Measurements from ENCODE around the gene IFNA1.
A peak's percentile ranks its signal among the peaks of the same experiment; 100 is the strongest.

The IFNA1 gene

GRCh38 chr9:21413624-21414023, 26.6 kb upstream of the IFNA1 start:
- no peak overlapping the region for H3K4me3 ChIP-seq (ENCODE audit: low read depth, low read length)
- no peak for DNase-seq
- H3K4me1 ChIP-seq: no peaks in the 10 kb centered on the region
- no peaks in the 10 kb centered on the region for H3K27me3 ChIP-seq
- H3K9me3 ChIP-seq: no peaks in the 10 kb centered on the region
- no peaks in the 10 kb centered on the region for H3K36me3 ChIP-seq
- peak; percentile 37 for TF ChIP-seq CTCF (IDR thresholded peaks at IDR 0.05; ENCODE audit: low read depth, low read length)

GRCh38 chr9:21414220-21414940, 25.9 kb upstream of the IFNA1 start:
- Histone ChIP-seq H3K9me3 (no peaks in the 10 kb centered on the region), H3K27me3 (no peaks in the 10 kb centered on the region), H3K4me3 (ENCODE audit: low read depth, low read length) (no peak overlapping the region), H3K36me3 (no peaks in the 10 kb centered on the region), H3K4me1 (no peaks in the 10 kb centered on the region)
- TF ChIP-seq CTCF (IDR thresholded peaks at IDR 0.05; ENCODE audit: low read depth, low read length): no peak
- no peak for DNase-seq

- no peak for TF ChIP-seq CTCF (IDR thresholded peaks at IDR 0.05; ENCODE audit: low read depth, low read length)
- Histone ChIP-seq H3K4me1 (no peaks in the 10 kb centered on the region), H3K27me3 (no peaks in the 10 kb centered on the region), H3K36me3 (no peaks in the 10 kb centered on the region), H3K4me3 (ENCODE audit: low read depth, low read length) (no peak overlapping the region), H3K9me3 (no peaks in the 10 kb centered on the region)
- DNase-seq: no peak
Observed at GRCh38 chr9:21415493-21416267, 24.6 kb upstream of the IFNA1 start.

GRCh38 chr9:21428235-21428634, 12.0 kb upstream of the IFNA1 start:
- no peak for TF ChIP-seq CTCF (IDR thresholded peaks at IDR 0.05; ENCODE audit: low read depth, low read length)
- no peak overlapping the region for H3K4me3 ChIP-seq (ENCODE audit: low read depth, low read length)

GRCh38 chr9:21429191-21429590, 11.0 kb upstream of the IFNA1 start:
- H3K4me1 ChIP-seq: no peaks in the 10 kb centered on the region
- TF ChIP-seq CTCF (IDR thresholded peaks at IDR 0.05; ENCODE audit: low read depth, low read length): no peak
- no peaks in the 10 kb centered on the region for H3K27me3 ChIP-seq
- no peak overlapping the region for H3K4me3 ChIP-seq (ENCODE audit: low read depth, low read length)
- no peak for DNase-seq
- no peaks in the 10 kb centered on the region for H3K9me3 ChIP-seq
- no peaks in the 10 kb centered on the region for H3K36me3 ChIP-seq

More at GRCh38 chr9:21428235-21428634, 12.0 kb upstream of the IFNA1 start:
- no peaks in the 10 kb centered on the region for H3K4me1 ChIP-seq
- H3K27me3 ChIP-seq: no peaks in the 10 kb centered on the region
- DNase-seq: no peak
- no peaks in the 10 kb centered on the region for H3K9me3 ChIP-seq
- no peaks in the 10 kb centered on the region for H3K36me3 ChIP-seq
